ENCODE results near the gene RAB25. TPM values are rescaled to one million over a fixed set of nuclear protein-coding genes. Genes with fewer than 3 reads are reported as not detected.

The RAB25 gene
- total RNA-seq, 4 donors from 2014 or later: not detected

DNA sequence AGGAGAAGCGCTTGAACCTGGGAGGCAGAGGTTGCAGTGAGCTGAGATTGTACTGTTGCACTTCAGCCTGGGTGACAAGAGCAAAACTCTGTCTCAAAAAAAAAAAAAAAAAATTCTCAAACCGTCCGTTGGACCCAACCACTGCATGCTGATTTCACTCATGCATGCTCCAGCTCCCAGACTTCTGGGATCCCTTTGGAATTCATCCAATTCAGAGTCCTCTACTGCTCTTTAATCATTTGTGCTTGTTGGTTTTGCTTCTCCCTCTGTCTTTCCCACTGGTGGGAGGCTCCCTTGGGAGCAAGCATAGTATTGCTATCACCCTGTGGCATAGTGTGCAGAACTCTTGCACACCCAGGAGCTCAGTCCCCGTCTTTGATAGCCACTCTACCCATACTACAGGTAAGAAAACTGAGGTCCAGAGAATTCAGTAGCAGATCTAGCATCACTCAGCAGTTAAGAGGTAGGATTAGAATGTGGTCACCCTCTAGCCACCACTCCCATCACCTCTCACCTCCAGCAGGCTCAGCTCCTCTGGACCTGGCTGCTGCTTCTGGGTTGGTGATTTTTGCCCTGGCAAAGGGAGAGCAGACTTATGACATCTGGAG, 50.5 kb downstream of the RAB25 start:
- peak in 1 of 2 donors; percentile 16 for TF ChIP-seq EP300 (IDR thresholded peaks at IDR 0.05)
- no peak for TF ChIP-seq POLR2A (IDR thresholded peaks at IDR 0.05)
- H3K4me3 ChIP-seq: no peak overlapping the region
- H3K27me3 ChIP-seq: no peaks in the 10 kb centered on the region
- H3K36me3 ChIP-seq: no peaks in the 10 kb centered on the region
- no peak for DNase-seq (ENCODE audit: low spot score in 2 of 2)
- 63 to 66% methylated on average over 4 of the region's 4 CpGs for WGBS, 2 donors
- H3K9me3 ChIP-seq: no peaks in the 10 kb centered on the region
- H3K27ac ChIP-seq: peak overlapping the region; percentile 92 to 98 (median 96)
- peaks cover 0 to 65% (median 30%) of the 10 kb centered on the region in 4 donors for H3K4me1 ChIP-seq

DNA sequence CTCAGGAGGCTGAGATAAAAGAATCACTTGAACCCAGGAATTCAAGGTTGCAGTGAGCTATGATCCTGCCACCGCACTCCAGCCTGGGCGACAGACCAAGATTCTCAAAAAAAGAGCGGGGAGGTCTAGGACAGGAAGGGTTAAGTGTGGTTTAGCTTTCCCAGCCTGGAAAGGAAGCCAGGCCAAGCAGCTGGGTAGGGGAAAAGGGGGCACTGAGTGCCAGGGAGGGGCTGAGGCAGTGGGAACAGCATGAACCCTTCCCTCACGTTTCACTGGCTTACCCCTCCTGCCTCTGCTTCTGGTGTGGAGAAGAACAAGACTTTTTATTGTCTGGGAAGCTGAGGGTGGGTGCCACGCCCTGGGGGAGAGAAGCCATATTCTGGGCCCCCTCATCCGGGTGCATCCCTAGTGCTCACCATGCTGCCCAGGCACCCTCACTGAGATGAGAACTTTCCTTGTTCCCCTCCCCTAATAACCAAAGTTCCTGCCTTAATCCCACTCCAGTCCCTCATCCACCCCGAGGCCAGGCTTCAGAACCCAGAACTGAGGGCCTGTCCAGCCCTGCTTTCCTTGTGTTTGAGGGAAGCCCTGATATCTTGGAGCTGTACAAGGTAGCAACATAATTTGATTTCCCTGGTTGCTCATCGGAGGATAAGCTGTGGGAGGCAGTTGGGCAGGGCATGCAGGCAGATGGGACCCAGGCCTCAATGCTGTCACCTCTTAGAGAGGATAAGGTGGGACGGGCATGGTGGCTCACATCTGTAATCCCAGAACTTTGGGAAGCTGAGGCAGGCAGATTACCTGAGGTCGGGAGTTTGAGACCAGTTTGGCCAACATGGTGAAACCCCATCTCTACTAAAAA, 51.5 kb downstream of the RAB25 start:
- Histone ChIP-seq H3K9me3 (no peaks in the 10 kb centered on the region), H3K4me1 (peaks cover 0 to 66% (median 27%) of the 10 kb centered on the region in 4 donors), H3K27ac (peak overlapping the region; percentile 92 to 98 (median 96)), H3K4me3 (no peak overlapping the region), H3K36me3 (no peaks in the 10 kb centered on the region), H3K27me3 (no peaks in the 10 kb centered on the region)
- no peak for TF ChIP-seq POLR2A (IDR thresholded peaks at IDR 0.05)
- TF ChIP-seq EP300 (IDR thresholded peaks at IDR 0.05): peak; percentile 26 to 93
- TF ChIP-seq, protein P1, sequence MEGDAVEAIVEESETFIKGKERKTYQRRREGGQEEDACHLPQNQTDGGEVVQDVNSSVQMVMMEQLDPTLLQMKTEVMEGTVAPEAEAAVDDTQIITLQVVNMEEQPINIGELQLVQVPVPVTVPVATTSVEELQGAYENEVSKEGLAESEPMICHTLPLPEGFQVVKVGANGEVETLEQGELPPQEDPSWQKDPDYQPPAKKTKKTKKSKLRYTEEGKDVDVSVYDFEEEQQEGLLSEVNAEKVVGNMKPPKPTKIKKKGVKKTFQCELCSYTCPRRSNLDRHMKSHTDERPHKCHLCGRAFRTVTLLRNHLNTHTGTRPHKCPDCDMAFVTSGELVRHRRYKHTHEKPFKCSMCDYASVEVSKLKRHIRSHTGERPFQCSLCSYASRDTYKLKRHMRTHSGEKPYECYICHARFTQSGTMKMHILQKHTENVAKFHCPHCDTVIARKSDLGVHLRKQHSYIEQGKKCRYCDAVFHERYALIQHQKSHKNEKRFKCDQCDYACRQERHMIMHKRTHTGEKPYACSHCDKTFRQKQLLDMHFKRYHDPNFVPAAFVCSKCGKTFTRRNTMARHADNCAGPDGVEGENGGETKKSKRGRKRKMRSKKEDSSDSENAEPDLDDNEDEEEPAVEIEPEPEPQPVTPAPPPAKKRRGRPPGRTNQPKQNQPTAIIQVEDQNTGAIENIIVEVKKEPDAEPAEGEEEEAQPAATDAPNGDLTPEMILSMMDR (IDR thresholded peaks at IDR 0.05): no peak
- WGBS, 2 donors: 48 to 51% methylated on average over 10 of the region's 10 CpGs
- peak in 1 of 2 donors; percentile 4 for DNase-seq (ENCODE audit: low spot score in 2 of 2)

DNA sequence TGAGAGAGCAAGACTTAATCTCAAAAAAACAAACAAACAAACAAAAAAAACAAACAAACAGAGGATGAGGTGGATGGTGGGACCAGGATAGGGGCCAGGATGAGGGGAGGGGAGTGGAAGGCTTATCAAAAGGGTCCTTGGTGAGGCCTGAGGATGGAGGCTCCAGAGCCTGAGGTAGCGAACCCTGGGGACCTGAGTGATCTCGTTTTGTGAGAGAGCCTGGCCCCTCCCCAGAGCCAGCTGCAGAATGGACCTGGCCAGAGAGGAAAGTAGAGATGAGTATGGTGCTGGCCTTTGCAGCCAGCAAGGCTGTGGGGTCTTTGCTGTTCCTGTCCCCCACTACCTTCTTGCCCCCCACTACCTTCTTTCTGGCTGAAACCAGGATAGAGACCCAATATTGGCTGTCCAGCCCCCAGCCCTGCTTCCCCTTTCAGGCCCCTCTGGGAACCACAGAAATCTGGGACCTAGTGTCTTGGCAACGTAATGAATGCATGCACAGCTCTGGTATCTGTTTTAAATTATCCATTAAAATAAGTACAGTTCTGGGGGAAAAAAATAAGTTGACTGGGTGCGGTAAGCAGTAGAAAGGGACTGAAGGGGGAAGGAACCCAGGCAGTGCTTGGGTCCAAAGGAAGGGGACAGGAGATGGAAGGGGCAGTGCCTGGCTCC, 52.5 kb downstream of the RAB25 start:
- peak overlapping the region; percentile 92 to 98 (median 96) for H3K27ac ChIP-seq
- 31 to 35% methylated on average over 4 of the region's 4 CpGs for WGBS, 2 donors
- H3K36me3 ChIP-seq: no peaks in the 10 kb centered on the region
- H3K4me1 ChIP-seq: peaks cover 0 to 68% (median 28%) of the 10 kb centered on the region in 4 donors
- H3K27me3 ChIP-seq: no peaks in the 10 kb centered on the region
- no peaks in the 10 kb centered on the region for H3K9me3 ChIP-seq
- TF ChIP-seq, protein P1 (IDR thresholded peaks at IDR 0.05): no peak
- no peak for TF ChIP-seq EP300 (IDR thresholded peaks at IDR 0.05)
- no peak for TF ChIP-seq POLR2A (IDR thresholded peaks at IDR 0.05)
- H3K4me3 ChIP-seq: peak overlapping the region in 2 of 4 donors; percentile 85 to 89
- DNase-seq (ENCODE audit: low spot score in 2 of 2): peak in 1 of 2 donors; percentile 4

DNA sequence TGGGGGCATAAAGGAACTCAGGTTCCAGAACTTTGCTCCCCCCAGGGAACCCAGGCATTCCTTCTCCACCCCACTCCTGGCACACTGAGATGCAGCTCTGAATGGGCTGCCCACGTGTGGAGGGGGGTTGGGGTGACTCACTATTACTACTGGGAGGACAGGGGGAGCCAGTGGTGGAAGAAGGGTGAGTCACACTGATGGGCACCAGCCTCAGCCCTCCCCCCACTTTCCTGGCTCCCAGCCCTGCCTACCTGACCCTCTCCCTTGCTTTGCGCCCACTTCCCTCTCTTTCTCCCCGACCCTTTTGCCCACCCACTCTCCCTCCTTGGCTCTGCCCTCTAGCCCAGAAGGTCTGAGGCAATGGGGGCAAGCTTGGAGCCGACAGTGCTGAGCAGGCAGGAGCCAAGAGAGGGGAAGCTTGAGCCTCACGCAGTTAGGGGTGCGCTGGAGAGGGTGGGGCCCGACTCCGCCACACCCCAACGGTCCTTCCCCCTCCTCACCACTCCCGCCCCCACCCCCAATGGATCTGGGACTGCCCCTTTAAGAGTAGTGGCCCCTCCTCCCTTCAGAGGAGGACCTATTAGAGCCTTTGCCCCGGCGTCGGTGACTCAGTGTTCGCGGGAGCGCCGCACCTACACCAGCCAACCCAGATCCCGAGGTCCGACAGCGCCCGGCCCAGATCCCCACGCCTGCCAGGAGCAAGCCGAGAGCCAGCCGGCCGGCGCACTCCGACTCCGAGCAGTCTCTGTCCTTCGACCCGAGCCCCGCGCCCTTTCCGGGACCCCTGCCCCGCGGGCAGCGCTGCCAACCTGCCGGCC, 53.4 kb downstream of the RAB25 start, which contains the start of gene LMNA:
TSS of gene LMNA (plus strand) at position 611 of the 818 bp plus-strand sequence. CDS start 208 bp downstream, outside the sequence.
- Histone ChIP-seq H3K27ac (peak within 1 kb of the TSS; percentile 92 to 98 (median 96)), H3K36me3 (no peaks in the 10 kb centered on the region), H3K4me1 (peaks cover 0 to 68% (median 35%) of the 10 kb centered on the region in 4 donors), H3K27me3 (no peaks in the 10 kb centered on the region), H3K4me3 (peak within 1 kb of the TSS; percentile 85 to 94 (median 90)), H3K9me3 (no peaks in the 10 kb centered on the region)
- WGBS, 2 donors: 1% methylated on average over 8 to 23 of the region's 37 CpGs
- DNase-seq (ENCODE audit: low spot score in 2 of 2): peak; percentile 86 to 92
- peak; percentile 96 to 97 for TF ChIP-seq POLR2A (IDR thresholded peaks at IDR 0.05)
- TF ChIP-seq, protein P1 (IDR thresholded peaks at IDR 0.05): peak in 2 of 5 experiments; percentile 18 to 28
- peak; percentile 45 to 98 for TF ChIP-seq EP300 (IDR thresholded peaks at IDR 0.05)

Measured in tibial nerve (tissue), 4 donors.